HG03025 (cell line): ENCODE measurements around the gene TMEM132C.

Experiments
- ATAC-seq: cut with Tn5 transposase; IDR thresholded peaks from one replicate; pipeline ENCODE4 v1.9.1; 2021; ENCODE audit warnings: mild to moderate bottlenecking, moderate library complexity; ENCODE audit not compliant: unreplicated experiment, low FRiP score

TMEM132C gene

DNA sequence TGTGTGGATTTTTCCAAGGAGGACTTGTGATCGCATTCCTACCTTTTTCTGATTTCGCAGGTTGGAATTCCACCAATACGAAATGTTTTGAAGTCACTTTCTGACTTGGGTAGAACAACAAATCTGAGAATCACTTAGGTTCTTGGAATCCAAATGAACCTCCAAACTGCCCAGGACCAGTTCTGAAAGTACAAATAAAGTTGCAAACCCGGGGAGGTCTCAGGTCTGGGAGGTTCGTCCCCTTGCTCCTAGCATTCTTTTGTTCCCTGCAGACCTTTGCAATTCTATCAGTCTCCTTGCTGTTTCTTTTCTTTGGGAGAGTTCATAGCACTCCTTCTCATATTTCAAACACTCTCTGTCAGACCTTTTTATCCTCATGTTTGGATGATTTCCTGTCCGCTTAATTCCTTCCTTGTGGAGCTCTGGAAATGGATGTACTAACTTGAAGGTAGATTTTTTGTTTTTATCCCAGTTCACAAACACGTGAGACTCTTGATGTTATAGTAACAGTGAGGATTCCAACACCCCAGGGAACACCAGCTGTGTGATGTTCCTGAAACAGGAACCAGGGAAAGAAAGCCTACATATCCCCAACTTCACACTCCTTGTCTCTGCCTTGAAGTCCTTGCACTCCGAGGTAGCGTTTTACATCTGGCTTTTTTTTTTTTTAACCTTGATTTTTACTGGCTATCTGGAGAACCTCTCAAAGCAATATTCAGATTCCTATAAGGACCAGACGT lies 70.6 kb downstream of the TMEM132C start:
- no peak for ATAC-seq

DNA sequence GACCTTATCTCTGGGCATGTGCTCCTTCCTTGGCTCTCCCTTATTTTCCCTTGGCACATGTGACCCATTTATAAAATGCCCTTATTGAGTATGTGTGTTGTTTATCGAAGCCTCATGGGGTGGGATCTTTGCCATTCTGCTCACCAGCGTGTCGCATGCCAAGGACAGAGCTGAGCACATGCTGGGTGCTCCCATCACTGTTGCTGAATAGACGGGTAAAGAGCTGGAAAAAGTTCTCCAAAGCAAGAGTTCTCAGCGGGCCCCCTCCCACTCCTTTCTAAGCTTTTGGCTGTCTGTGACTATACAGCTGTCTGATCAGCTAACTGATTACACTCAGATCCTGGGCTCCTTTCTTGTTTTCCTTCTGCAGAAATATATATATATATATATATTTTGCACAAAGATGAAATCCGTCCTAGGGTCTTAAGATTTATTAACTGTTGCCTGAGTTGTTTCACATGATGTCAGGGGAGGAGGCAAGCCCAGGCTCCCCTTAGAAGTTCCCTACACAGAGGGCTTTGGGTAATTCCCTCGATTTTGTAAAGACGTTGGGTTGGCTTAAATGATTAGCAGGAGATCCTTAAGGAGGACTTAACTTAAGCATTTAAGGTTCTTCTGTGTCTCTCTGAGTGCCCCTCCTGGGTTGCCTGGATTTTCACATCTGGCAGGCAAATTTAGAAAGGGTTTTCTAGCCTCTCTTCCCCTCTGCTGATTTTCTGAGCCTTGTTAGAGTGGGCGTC lies 71.6 kb downstream of the TMEM132C start:
- ATAC-seq: no peak

DNA sequence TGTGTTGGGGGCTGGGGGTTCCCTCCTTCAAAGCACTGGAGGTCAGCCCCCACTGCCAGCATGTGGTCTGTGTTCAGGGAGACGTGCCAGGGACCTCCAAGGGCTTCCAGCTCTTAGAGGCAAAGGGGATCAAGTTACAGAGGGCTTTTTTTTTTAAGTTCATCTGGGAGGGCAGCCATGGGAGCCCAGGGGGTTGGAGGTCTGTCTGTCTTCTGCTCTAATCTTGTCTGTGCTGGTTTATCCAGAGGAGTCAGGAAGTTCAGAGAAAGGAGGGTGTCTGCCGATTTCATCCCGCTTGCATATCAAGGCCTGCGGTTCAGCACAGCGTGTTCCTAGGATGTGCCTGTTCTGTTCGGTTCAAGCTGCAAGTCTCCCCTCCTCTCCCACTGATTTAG lies 72.2 kb downstream of the TMEM132C start:
- ATAC-seq: no peak

DNA sequence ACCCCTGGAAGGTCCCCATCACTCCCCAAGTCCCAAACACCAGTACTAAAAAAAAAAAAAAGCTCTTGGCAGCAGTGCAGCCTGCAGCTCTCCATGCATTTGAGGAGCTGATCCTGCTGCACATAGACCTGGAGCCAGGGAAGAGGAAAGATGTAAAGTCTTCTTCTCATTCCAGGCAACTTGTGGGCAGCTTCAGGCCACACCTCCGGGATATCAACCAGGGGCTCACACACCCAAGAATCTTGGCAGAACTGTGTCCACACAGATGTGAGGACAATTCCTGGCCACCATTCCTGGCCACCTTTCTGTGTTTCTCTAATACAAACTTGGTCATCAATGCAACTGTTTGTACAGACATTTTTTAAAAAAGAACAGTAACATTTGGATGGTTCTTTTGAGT lies 72.7 kb downstream of the TMEM132C start:
- no peak for ATAC-seq

DNA sequence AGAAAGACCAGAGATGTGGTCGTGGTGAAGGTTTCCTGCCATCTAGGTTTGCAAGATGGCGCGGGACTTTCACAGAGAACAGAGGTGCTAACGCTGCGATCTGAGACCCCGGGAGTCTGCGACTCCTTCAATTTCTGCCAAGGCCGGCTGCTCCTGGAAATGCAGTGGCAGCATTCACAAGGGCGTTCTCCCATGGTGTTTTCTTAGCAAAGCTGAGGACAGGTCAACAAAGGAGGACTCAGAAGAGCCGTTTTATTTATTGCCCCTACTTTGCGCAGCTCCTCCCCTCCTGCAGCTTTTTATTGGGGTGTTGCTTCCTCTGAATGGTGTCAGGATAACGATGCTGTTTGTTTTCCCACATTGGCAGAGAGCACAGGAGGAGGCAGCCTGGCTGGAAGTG lies 86.3 kb downstream of the TMEM132C start:
- ATAC-seq: no peak

DNA sequence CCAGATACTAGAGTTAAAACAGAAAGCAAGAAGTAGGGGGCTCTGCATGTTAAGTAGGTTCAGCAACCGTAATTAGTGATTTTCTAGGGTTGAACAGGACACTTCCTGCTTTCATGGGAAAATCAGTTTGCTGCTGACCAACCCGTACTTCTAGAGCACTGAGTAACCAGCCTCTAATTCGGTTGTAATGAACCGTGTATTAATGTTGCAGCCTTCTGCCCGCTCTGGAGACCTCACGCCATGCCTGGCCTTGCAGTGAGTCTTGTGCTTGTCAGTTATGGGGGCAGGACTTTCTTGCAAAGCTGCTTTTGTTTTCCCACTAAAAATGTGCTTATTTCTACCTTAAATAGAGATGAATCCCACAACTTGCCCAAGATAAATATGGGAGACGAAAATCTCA lies 89.6 kb downstream of the TMEM132C start:
- no peak for ATAC-seq

DNA sequence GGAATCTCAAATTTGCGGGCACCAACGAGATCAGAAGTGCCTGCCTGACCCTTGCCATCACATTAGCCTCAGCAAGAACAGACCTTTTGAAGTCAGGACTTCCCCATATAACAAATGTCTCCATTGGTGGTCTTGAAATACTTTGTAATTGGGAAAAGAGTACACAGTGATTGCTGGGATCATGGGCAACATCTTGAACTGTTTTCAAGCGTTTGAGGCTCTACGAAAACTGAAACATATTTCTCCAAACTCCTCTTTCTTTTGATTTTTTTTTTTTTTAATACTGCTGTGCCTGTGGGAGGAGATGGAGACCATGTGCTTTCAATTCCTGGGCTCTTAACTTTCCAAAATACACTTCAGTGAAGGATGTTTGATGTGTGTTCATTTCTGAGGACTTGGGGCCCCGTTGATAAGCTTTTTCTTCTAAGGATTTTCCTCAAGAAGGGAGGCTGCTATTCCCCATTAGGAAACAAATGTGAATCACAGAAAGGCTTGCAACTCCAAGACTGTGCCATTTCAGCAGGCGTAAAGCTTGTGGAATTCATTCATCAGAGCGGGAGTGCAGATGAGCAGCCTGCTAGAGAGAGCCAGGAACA lies 94.5 kb downstream of the TMEM132C start:
- no peak for ATAC-seq

DNA sequence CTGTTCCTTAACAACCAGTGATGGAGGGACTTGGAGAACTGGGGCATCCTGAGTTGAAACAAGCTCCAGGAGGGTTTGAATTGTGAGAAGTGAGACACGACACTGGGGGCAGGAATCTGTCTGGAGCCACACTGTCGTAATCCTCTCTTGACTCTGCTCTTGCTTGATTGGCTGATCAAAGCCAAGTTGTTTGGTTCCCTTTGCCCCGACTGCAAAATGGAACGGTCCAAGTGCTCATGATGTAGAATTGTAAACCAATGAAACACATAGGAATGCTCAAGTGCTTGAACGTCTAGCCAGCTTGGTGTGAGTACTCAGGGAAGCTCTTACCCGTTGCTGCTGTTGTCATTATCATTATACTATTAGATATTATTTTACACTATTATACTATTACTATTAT lies 98.1 kb downstream of the TMEM132C start:
- no peak for ATAC-seq

DNA sequence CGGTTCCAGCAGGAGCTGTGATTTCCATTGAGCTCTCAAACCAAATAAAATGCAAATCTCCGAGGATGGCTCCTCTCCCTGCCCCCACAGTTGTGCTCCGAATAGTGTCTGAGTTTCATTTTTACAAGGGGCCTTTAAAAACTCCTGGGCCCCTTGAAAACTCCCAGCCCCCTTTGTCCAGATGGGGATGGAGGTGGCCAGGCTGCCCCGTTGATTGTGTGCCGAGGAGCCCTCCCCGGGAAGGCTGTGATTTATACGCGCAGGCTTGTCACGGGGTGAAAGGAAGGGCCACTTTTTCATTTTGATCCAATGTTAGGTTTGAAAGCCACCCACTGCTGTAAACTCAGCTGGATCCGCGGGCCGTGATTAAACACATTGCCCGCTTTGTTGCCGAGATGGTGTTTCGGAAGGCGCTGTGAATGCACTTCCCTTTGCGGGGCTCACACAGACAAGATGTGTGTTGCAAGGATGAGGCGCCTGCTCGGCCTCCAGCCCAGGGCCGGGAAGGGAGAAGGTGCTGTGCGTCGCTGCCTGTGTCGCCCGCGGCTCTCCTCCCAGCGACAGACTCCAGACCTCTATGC lies 98.8 kb downstream of the TMEM132C start:
- no peak for ATAC-seq

DNA sequence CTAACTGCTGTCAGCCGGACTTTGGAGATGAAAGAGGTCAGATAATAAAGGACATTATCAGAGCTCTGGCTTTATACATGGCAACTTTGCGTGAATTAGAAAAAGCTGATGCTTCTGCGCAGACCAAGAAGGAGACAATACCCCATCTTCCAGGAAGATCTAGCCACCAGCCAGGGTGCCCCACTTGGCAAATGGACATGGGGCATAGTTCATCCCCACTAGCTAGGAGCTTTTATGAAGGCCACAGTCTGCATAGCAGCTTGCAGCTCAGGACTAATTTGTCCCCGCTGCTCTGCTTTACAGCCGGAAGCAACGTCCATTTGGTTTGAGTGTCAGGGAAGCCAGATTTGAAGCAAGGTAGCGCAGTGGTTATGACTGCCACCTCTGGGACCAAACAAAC lies 101.0 kb downstream of the TMEM132C start:
- ATAC-seq: no peak

DNA sequence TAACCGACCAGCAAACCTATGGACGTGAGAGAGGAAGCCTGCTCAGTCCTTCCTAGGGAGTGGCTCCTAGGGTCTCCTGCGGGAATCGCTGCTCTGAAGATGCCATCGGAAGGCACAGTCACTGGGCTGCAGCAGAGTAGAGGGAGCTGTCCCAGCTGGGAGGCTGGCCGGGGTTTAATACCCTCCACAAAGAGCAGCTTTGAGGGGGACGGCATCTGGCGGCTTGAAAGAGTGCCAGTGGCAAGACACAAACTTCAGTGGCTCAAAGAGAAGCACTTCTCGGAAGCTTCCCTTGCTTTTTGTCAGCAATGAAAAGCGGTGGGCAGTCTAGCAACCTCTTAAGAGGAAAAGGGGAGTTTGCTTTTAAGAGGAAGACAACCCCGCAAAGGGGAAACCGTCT lies 114.6 kb downstream of the TMEM132C start:
- no peak for ATAC-seq

DNA sequence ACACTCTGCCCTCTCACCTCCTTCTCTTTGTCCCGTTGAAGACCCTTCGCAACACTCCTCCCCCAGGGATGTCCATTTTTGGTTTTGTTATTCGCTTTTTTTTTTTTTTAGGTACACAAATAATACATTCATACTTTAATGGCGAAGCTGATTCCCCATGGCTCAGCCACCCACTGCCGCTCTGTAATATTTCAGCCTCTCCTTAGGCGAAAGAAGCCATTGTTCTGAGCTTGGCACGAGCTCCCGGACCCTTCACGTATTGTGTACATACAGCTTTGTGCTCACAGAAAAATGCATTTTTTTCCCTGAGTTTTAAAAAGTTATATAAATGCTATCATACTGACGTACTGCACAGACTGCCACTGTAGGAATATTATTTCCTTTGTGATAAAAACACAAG lies 115.0 kb downstream of the TMEM132C start:
- ATAC-seq: no peak

DNA sequence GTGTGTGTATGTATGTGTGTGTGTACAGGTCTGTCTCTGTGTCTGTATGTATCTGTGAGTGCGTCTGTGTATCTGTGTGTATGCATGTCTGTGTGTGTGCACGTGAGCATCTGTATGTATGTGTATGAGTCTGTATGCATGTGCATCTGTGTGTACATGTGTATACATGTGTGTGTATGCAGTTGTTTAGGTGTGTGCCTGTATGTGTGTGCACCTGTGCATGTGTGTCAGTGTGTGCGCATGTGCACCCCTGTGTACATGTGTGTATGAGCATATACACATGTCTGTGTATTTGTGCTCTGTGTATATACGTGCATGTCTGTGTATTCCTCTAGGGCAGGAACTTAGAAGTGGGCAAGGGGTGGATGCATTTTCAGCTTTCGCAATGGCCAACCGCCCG lies 116.0 kb downstream of the TMEM132C start:
- ATAC-seq: no peak

DNA sequence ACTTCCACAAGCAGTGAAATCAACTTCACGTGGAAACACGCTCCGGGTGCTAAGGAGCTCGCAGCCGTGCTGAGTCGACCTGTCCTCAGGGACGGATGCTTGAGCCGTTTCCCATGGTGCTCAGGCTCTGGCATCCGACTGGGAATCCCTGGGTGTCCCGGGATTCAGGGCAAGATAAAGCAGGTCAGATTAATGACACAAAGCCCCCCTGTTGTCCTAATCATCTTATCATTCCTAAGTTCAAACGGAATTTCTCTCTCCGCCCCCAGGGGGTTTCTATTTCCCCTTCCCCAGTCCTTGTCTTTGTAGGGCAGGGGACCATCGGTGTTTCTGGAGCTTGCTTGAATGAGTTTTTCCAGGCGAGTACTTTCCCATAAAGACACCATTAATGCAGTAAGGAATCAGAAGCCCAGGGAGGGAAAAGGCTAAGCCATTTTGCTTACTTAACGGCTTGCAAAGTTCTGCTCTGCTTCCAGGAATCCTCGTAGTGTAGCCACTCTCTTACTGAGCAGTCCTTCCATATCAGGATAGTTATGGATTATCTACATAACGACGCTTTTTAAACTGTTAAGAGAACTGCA lies 116.5 kb downstream of the TMEM132C start:
- no peak for ATAC-seq

DNA sequence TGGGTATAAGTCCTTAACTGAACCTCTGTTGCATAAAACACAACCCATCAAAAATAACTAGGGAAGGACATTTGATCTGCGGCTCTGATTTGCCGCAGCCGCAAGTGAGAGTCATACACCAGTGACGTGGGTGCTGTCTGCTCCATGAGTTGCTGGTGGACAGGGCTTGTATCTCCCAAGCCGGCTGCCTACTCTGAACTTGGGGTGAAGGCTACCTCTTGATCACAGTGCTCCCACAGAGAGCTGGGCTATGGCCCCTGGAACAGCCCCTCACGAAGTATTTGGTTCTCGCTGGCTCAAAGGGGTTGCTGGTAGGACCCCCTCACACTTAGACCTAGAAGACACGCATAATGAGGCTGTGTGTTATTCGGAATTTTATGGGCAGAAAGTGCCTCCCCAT lies 118.8 kb downstream of the TMEM132C start:
- no peak for ATAC-seq

DNA sequence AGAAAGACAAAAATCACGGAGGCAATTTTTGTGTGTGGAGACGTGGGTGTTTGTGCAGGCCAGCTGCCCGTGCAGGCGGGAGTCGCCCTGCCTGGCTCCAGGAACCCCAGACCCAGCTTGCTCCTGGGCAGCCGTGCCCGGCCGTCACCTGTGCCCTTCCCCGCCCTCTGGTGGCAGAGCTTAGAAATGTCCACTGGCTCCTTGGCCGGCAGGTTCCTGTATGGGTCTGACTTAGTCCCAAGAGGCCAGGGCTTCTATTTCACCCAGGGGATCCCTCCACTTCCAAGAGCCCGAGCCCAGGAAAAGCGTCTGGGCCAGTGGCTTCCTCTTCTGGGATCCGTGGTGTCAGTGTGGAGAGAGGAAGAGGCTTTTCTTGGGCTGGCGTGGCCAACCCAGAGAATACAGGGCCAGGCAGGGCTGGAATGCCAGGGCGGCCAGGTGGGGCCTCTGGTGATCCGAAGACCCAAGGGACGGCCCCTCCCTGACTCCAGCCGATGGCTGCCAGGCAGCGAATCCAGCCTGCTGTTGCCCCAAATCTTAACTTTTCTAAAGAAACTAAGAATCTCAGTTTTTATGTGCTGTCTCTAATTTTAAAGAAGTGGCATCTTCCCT lies 120.9 kb downstream of the TMEM132C start:
- ATAC-seq: no peak

DNA sequence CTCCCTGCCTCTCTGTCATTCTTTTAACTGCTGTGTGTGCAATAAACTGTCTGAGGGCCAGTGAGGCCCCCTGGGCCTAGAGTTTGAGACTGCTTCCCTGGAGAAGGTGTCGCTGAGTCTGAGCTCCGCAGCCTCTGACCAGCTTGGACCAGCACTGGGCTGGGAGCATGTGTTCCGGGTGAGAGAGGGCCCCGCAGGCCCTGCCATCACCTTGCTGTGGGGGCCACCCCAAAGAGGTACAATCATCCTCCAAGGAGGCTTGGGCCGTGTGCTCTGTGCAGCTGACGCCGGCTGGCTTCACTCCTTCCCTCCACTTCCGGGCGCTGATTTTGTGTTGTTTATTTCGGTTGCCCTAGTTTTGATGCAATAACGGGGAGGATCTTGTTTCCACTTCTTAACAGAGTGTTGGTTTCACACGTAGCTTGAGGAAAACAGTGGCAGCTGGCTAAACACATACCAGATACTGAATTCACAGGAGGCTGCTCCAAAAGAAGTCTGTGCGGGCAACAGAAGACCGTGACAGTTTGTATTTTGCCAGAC lies 121.6 kb downstream of the TMEM132C start:
- no peak for ATAC-seq

DNA sequence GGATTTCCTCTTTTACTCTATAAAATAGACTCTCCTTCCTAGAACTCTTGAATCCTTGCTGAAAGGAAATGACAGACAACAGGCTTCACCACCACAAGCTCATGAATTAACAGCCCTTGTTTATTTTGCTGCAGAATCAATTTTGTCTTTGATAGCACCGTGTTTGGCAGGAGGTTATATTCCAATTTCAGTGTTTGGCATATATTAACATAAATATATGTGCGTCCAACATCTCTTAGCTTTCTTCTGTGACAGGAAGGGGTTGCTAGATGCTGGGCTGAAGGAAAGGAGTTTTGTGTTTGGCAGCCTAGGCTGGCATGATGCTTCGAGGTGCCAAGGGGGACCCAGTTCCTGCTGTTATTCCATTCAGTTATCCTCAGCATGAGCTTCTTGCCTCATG lies 126.4 kb downstream of the TMEM132C start:
- ATAC-seq: no peak

DNA sequence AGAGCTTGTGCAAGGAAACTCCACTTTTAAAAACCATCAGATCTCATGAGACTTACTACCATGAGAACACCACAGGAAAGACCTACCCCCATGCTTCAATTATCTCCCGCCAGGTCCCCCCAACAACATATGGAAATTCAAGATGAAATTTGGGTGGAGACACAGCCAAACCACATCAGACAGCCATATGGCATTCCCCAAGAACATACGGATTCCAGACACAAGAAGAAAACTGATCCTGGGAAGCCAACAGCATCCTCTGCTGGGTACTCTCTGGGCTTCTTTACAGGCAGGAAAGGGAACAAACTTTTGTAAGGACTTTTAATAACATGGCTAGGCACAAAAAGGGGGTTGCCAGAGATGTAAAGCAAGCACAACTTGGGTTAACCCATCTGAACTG lies 127.2 kb downstream of the TMEM132C start:
- ATAC-seq: no peak

DNA sequence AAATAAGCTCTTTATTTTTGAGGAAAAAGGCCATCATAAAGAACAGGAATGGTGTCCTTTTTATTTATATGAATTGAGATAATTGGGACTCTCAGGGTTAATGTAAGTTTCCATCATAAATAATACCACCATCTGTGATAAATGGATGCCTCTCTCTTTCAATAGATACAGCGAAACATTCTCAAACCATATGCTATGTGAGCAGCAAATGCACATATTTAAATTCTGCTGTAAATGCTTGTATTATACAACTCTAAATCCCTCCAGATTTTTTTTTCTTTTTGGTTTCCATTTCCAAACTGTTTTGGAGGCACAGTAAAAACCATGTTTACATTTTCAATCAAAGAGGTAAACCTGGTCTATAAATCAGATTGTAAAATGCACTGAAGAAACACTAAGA lies 132.3 kb downstream of the TMEM132C start:
- ATAC-seq: no peak
